BLaER1 treated with 17β-estradiol and CSF1 and Interleukin-3, amounts not matched to agents 10 nM and 100 nM (cell line): ENCODE measurements around the gene FHOD3.
"Not testable (repeated sequence)": the region's sequence is repeated elsewhere in the genome, so short reads cannot be mapped to it uniquely, and the experiment has no call there.

Experiments
- H3K27ac ChIP-seq, 11 experiments: shearing (Covaris generic); formaldehyde crosslinking; 2 replicates each; pipeline ENCODE4 v1.8.1; 2022
- H3K27me3 ChIP-seq, 11 experiments: shearing (Covaris generic); formaldehyde crosslinking; 2 replicates each; pipeline ENCODE4 v1.8.1; 2022
- H3K36me3 ChIP-seq, 11 experiments: shearing (Covaris generic); formaldehyde crosslinking; 2 replicates each; pipeline ENCODE4 v1.8.1; 2022
- H3K4me1 ChIP-seq, 10 experiments: shearing (Covaris generic); formaldehyde crosslinking; 2 replicates each; pipeline ENCODE4 v1.8.1; 2022
- H3K4me2 ChIP-seq, 11 experiments: shearing (Covaris generic); formaldehyde crosslinking; 2 replicates each; pipeline ENCODE4 v1.8.1; 2022
- H3K4me3 ChIP-seq, 10 experiments: shearing (Covaris generic); formaldehyde crosslinking; 2 replicates each; pipeline ENCODE4 v1.8.1; 2022
- H3K9ac ChIP-seq, 11 experiments: shearing (Covaris generic); formaldehyde crosslinking; 2 replicates each; pipeline ENCODE4 v1.8.1; 2022
- H3K9me3 ChIP-seq, 11 experiments: shearing (Covaris generic); formaldehyde crosslinking; replicated peaks in 1 of 11; 2 replicates each; pipeline ENCODE4 v1.8.1; 2022
- H4K20me1 ChIP-seq, 11 experiments: shearing (Covaris generic); formaldehyde crosslinking; 2 replicates each; pipeline ENCODE4 v1.8.1; 2022
- Cebpa-rat ChIP-seq, 11 experiments: shearing (Covaris generic); IDR thresholded peaks; 2 replicates each; pipeline ENCODE4 v1.8.1; 2022

FHOD3 gene

DNA sequence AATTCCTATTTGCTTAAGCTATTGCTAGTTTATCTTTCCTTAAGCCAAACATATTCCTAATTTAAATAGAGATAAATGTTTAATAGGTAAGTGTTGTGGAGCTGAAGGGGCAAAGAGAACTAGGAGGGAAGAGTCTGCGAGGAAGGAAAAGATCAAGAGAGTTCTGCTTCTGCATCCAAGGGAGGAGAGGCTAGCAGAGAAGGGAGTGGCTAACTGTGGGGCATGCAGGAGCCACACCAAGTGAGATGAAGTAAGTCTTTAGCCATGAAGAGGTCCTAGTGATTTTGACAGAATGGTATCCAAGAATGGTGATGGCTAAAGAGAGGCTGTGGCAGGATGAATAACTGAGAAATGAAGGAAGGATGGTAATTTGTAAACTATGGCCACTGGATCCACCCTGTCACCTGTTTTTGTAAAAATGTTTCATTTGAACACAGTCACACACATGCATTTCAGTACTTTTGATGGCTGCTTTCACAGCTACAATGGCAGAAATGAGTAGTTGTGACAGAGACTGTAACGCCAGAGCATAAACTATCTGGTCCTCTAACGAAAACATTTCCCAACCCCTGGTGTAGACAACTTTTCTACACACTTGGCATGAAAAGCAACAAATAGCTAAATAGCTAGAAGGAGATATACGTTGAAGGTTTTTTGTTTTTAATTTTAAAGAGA lies 515.7 kb downstream of the FHOD3 start:
- no peak overlapping the region for H3K27ac ChIP-seq
- H3K9ac ChIP-seq = no peak overlapping the region
- no peak overlapping the region for H3K4me2 ChIP-seq
- H4K20me1 ChIP-seq = peaks cover 0 to 33% (median 15%) of the 10 kb centered on the region in 11 experiments; a peak in 12 of 22 replicates
- no peaks in the 10 kb centered on the region for H3K9me3 ChIP-seq
- peaks cover 66 to 93% (median 79%) of the 10 kb centered on the region in 11 experiments for H3K36me3 ChIP-seq
- H3K27me3 ChIP-seq = no peaks in the 10 kb centered on the region
- H3K4me1 ChIP-seq = no peaks in the 10 kb centered on the region
- no peak for TF ChIP-seq Cebpa-rat (IDR thresholded peaks at IDR 0.05)
- H3K4me3 ChIP-seq = no peak overlapping the region

GRCh38 chr18:36813824-36814223 lies 516.3 kb downstream of the FHOD3 start:
- Histone ChIP-seq H4K20me1 (peaks cover 0 to 33% (median 15%) of the 10 kb centered on the region in 11 experiments; a peak in 12 of 22 replicates), H3K27me3 (no peaks in the 10 kb centered on the region), H3K4me1 (no peaks in the 10 kb centered on the region), H3K4me3 (no peak overlapping the region), H3K9me3 (no peaks in the 10 kb centered on the region), H3K4me2 (no peak overlapping the region), H3K9ac (no peak overlapping the region), H3K36me3 (peaks cover 70 to 93% (median 83%) of the 10 kb centered on the region in 11 experiments), H3K27ac (no peak overlapping the region)
- no peak for TF ChIP-seq Cebpa-rat (IDR thresholded peaks at IDR 0.05)

GRCh38 chr18:36814994-36815393 lies 517.5 kb downstream of the FHOD3 start:
- no peak for TF ChIP-seq Cebpa-rat (IDR thresholded peaks at IDR 0.05)
- Histone ChIP-seq H3K36me3 (peaks cover 73 to 100% (median 95%) of the 10 kb centered on the region in 11 experiments), H3K4me1 (no peaks in the 10 kb centered on the region), H3K27me3 (no peaks in the 10 kb centered on the region), H3K4me3 (no peak overlapping the region), H3K9ac (no peak overlapping the region), H4K20me1 (peaks cover 0 to 31% (median 13%) of the 10 kb centered on the region in 11 experiments; a peak in 12 of 22 replicates), H3K27ac (no peak overlapping the region), H3K4me2 (no peak overlapping the region), H3K9me3 (no peaks in the 10 kb centered on the region)

- peaks cover 0 to 20% (median 4%) of the 10 kb centered on the region in 11 experiments; a peak in 9 of 22 replicates for H4K20me1 ChIP-seq
- H3K27me3 ChIP-seq, H3K4me2 ChIP-seq, H3K9ac ChIP-seq, H3K4me3 ChIP-seq, H3K4me1 ChIP-seq, H3K9me3 ChIP-seq, H3K27ac ChIP-seq: not testable (repeated sequence)
- peaks cover 67 to 99% (median 93%) of the 10 kb centered on the region in 11 experiments for H3K36me3 ChIP-seq
Observed at GRCh38 chr18:36816096-36816495, 518.6 kb downstream of the FHOD3 start.

- Histone ChIP-seq H3K9me3 (no peaks in the 10 kb centered on the region), H3K9ac (no peak overlapping the region), H3K4me3 (no peak overlapping the region), H4K20me1 (peaks cover 0 to 16% (median 0%) of the 10 kb centered on the region in 11 experiments; a peak in 7 of 22 replicates), H3K4me2 (no peak overlapping the region), H3K27me3 (no peaks in the 10 kb centered on the region), H3K36me3 (peaks cover 68 to 100% (median 98%) of the 10 kb centered on the region in 11 experiments), H3K27ac (no peak overlapping the region), H3K4me1 (no peaks in the 10 kb centered on the region)
- no peak for TF ChIP-seq Cebpa-rat (IDR thresholded peaks at IDR 0.05)
Observed at GRCh38 chr18:36817039-36817438, 519.5 kb downstream of the FHOD3 start.

DNA sequence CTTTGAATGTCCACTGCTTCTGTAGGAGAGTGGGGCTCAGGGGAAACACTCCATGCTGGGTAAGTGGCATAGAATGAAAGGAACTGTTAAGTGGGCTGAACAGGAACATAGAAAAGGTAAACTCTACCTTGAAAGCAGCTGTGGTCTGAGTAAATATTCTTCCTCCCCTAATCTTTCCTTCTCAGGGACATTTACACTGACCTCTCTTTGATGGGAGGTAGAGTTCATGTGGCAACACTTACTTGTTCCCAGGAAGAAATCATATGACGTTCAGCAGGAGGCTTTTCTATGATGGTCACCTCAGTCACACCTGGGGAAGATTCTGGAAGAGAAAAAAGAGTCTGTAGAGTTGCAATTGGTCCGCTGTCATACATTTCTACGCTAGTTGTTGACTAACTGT lies 521.1 kb downstream of the FHOD3 start:
- H3K27ac ChIP-seq = no peak overlapping the region
- peaks cover 0 to 12% (median 0%) of the 10 kb centered on the region in 11 experiments; a peak in 2 of 22 replicates for H4K20me1 ChIP-seq
- H3K9me3 ChIP-seq = no peaks in the 10 kb centered on the region; a peak in 1 of 22 replicates
- H3K27me3 ChIP-seq = no peaks in the 10 kb centered on the region
- no peaks in the 10 kb centered on the region for H3K4me1 ChIP-seq
- no peak for TF ChIP-seq Cebpa-rat (IDR thresholded peaks at IDR 0.05)
- peaks cover 68 to 100% (median 92%) of the 10 kb centered on the region in 11 experiments for H3K36me3 ChIP-seq
- no peak overlapping the region for H3K9ac ChIP-seq
- H3K4me2 ChIP-seq = no peak overlapping the region
- H3K4me3 ChIP-seq = no peak overlapping the region

GRCh38 chr18:36819621-36820020 lies 522.1 kb downstream of the FHOD3 start:
- Histone ChIP-seq H3K27ac (no peak overlapping the region), H3K4me2 (no peak overlapping the region), H3K36me3 (peaks cover 59 to 100% (median 87%) of the 10 kb centered on the region in 11 experiments), H3K4me1 (no peaks in the 10 kb centered on the region), H3K9ac (no peak overlapping the region), H3K4me3 (no peak overlapping the region), H3K9me3 (peaks cover 0 to 5% (median 0%) of the 10 kb centered on the region in 11 experiments; a peak in 2 of 22 replicates), H3K27me3 (no peaks in the 10 kb centered on the region), H4K20me1 (peaks cover 0 to 10% (median 0%) of the 10 kb centered on the region in 11 experiments; a peak in 2 of 22 replicates)
- no peak for TF ChIP-seq Cebpa-rat (IDR thresholded peaks at IDR 0.05)

GRCh38 chr18:36821681-36822080 lies 524.2 kb downstream of the FHOD3 start:
- no peak for TF ChIP-seq Cebpa-rat (IDR thresholded peaks at IDR 0.05)
- Histone ChIP-seq H3K27ac (no peak overlapping the region), H3K4me3 (no peak overlapping the region), H3K36me3 (peaks cover 40 to 98% (median 75%) of the 10 kb centered on the region in 11 experiments), H3K9me3 (peaks cover 0 to 17% (median 0%) of the 10 kb centered on the region in 11 experiments; a peak in 5 of 22 replicates), H3K27me3 (no peaks in the 10 kb centered on the region), H3K4me2 (no peak overlapping the region), H4K20me1 (0 out of 22 replicates have a peak, but pooled peaks cover 0 to 7% (median 0%) of the 10 kb centered on the region in 11 experiments), H3K4me1 (no peaks in the 10 kb centered on the region), H3K9ac (no peak overlapping the region)

DNA sequence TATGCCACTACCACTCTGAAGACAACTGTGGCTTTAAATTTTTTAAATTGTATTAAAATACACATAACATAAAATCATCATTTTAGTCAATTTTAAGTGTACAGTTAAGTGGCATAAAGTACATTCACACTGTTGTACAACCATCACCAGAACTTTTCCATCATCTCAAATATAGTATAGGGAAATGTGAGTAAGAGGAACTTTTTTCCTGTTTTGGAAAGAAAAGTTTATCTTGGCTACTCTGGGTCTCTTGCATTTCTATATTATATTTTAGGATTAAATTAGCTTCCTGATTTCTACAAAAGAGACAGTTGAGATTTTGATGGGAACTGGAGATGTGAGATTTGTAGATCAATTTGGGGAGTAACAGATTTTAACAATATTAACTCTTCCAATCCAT lies 528.0 kb downstream of the FHOD3 start:
- peaks cover 8 to 60% (median 39%) of the 10 kb centered on the region in 11 experiments; a peak in 21 of 22 replicates for H3K36me3 ChIP-seq
- TF ChIP-seq Cebpa-rat (IDR thresholded peaks at IDR 0.05) = no peak
- H3K9ac ChIP-seq = no peak overlapping the region
- H4K20me1 ChIP-seq = no peaks in the 10 kb centered on the region
- no peak overlapping the region for H3K4me3 ChIP-seq
- H3K27me3 ChIP-seq = no peaks in the 10 kb centered on the region
- no peak overlapping the region for H3K27ac ChIP-seq
- no peak overlapping the region for H3K4me2 ChIP-seq
- H3K9me3 ChIP-seq = peaks cover 0 to 17% (median 0%) of the 10 kb centered on the region in 11 experiments; a peak in 5 of 22 replicates
- peaks cover 21 to 26% (median 23%) of the 10 kb centered on the region in 10 experiments for H3K4me1 ChIP-seq
